Endothelial cell of umbilical vein (primary cell): ENCODE measurements around the gene TMBIM6.

ENCODE experiments used
- CTCF ChIP-seq, 2 donors: IDR thresholded peaks; 1 replicate in 1 of 2; 2 replicates in 1 of 2; pipeline ENCODE4 v1.5.1; 2011; ENCODE audit warnings: low read length in 2 of 2, mild to moderate bottlenecking in 2 of 2, moderate library complexity in 2 of 2, control low read depth in 1 of 2, inconsistent platforms in 1 of 2, low read depth in 1 of 2; ENCODE audit not compliant: insufficient read depth in 1 of 2; ENCODE audit errors: extremely low read depth in 1 of 2
- EZH2 ChIP-seq: IDR thresholded peaks from 2 replicates; pipeline ENCODE4 v1.6.1; 2012; ENCODE audit warnings: borderline replicate concordance, low read depth, mild to moderate bottlenecking, moderate library complexity, low read length, inconsistent platforms; ENCODE audit not compliant: severe bottlenecking
- FOS ChIP-seq: IDR thresholded peaks from 2 replicates; pipeline ENCODE4 v1.6.1; 2011; ENCODE audit warnings: mild to moderate bottlenecking, low read length, moderate library complexity, borderline replicate concordance; ENCODE audit not compliant: insufficient read depth
- MAX ChIP-seq: IDR thresholded peaks from 2 replicates; pipeline ENCODE4 v1.6.1; 2011; ENCODE audit not compliant: insufficient read depth, insufficient read length
- MYC ChIP-seq: IDR thresholded peaks from one replicate; pipeline ENCODE4 v1.6.1; 2011; ENCODE audit warnings: mild to moderate bottlenecking, low read depth, low read length
- POLR2A ChIP-seq: IDR thresholded peaks from 2 replicates; pipeline ENCODE4 v1.6.1; 2012; ENCODE audit warnings: low read depth, mild to moderate bottlenecking, control low read depth, low read length
- POLR2AphosphoS5 ChIP-seq: IDR thresholded peaks from 2 replicates; pipeline ENCODE4 v1.6.1; 2012; ENCODE audit warnings: low read depth, mild to moderate bottlenecking, control low read depth, low read length, moderate library complexity; ENCODE audit not compliant: insufficient read depth

GRCh38 chr12:49804821-49805220, 63.5 kb downstream of the TMBIM6 start:
- TF ChIP-seq CTCF (IDR thresholded peaks at IDR 0.05; ENCODE audit: extremely low read depth in 1 of 2, insufficient read depth in 1 of 2, low read depth in 1 of 2, low read length in 2 of 2) = no peak
- no peak for TF ChIP-seq POLR2A
- no peak for TF ChIP-seq FOS
- TF ChIP-seq EZH2 = no peak
- TF ChIP-seq MAX = no peak
- no peak for TF ChIP-seq MYC
- no peak for TF ChIP-seq POLR2AphosphoS5
